K562 (cell line): ENCODE results near the gene C9orf50. TPM values are rescaled to one million over a fixed set of nuclear protein-coding genes. Genes with fewer than 3 reads are reported as not detected.
A peak's percentile ranks its signal among the peaks of the same experiment; 100 is the strongest.

Experiments
- ATF3 ChIP-seq, 2 experiments: fragments of 450-650 bp in 1 of 2; sonication (generic) in 1 of 2; formaldehyde crosslinking in 1 of 2; IDR thresholded peaks in 1 of 2; conservative IDR thresholded peaks in 1 of 2; 2 replicates each; pipeline versions ENCODE4 v1.6.1 to v1.8.1; 2016 to 2023; ENCODE audit warnings: mild to moderate bottlenecking in 2 of 2, moderate library complexity in 2 of 2, inconsistent platforms in 1 of 2, missing genetic modification reagents in 1 of 2
- CLOCK ChIP-seq: fragments of 250-450 bp; sonication (Bioruptor Pico); IDR thresholded peaks from 2 replicates; pipeline ENCODE4 v1.4.0; 2020; ENCODE audit warnings: mild to moderate bottlenecking, moderate library complexity, borderline replicate concordance
- E2F3 ChIP-seq: fragments of 250-450 bp; sonication (Bioruptor Pico); IDR thresholded peaks from 2 replicates; pipeline ENCODE4 v1.4.0; 2020; ENCODE audit warnings: mild to moderate bottlenecking
- FOS ChIP-seq: IDR thresholded peaks from 3 replicates; pipeline ENCODE4 v1.6.1; 2011; ENCODE audit not compliant: insufficient read length; ENCODE audit errors: extremely low read depth
- IRF2 ChIP-seq: sonication (generic); formaldehyde crosslinking; IDR thresholded peaks from 2 replicates; pipeline ENCODE4 v1.8.1; 2022; ENCODE audit warnings: mild to moderate bottlenecking, missing genetic modification reagents
- JUN ChIP-seq, 2 experiments: sonication (generic) in 1 of 2; formaldehyde crosslinking in 1 of 2; IDR thresholded peaks; 2 replicates each; pipeline versions ENCODE4 v1.6.1 to v1.8.0; 2012 to 2022; ENCODE audit warnings: borderline replicate concordance in 2 of 2, mild to moderate bottlenecking in 2 of 2, improper control_type of control experiment in 1 of 2, low read depth in 1 of 2, low read length in 1 of 2, missing genetic modification reagents in 1 of 2
- LARP7 ChIP-seq: fragments of 450-650 bp; IDR thresholded peaks from 2 replicates; pipeline ENCODE4 v1.6.1; 2016
- MTF1 ChIP-seq: fragments of 250-450 bp; sonication (Bioruptor Pico); IDR thresholded peaks from 2 replicates; pipeline ENCODE4 v1.9.0; 2021; ENCODE audit warnings: moderate library complexity, mild to moderate bottlenecking, inconsistent platforms, borderline replicate concordance
- NONO ChIP-seq, 2 experiments: fragments of 200-400 bp in 1 of 2; fragments of 450-650 bp in 1 of 2; formaldehyde crosslinking in 1 of 2; IDR thresholded peaks; 2 replicates each; pipeline ENCODE4 v1.6.1; 2017; ENCODE audit warnings: low read depth in 2 of 2, mild to moderate bottlenecking in 2 of 2, moderate library complexity in 2 of 2, low read length in 1 of 2
- NR2F6 ChIP-seq: fragments of 450-650 bp; formaldehyde crosslinking; IDR thresholded peaks from 2 replicates; pipeline ENCODE4 v1.4.0; 2020; ENCODE audit warnings: mild to moderate bottlenecking
- NR3C1 ChIP-seq: sonication (generic); formaldehyde crosslinking; IDR thresholded peaks from 2 replicates; pipeline ENCODE4 v1.8.1; 2022; ENCODE audit warnings: missing genetic modification reagents
- OTX1 ChIP-seq: fragments of 450-650 bp; formaldehyde crosslinking; IDR thresholded peaks from 2 replicates; pipeline ENCODE4 v1.4.0; 2022; ENCODE audit warnings: mild to moderate bottlenecking
- POLR2G ChIP-seq: fragments of 200-400 bp; formaldehyde crosslinking; IDR thresholded peaks from 2 replicates; pipeline ENCODE4 v1.6.1; 2017; ENCODE audit warnings: low read depth, mild to moderate bottlenecking, antibody characterized with exemption, low read length, moderate library complexity
- RNF2 ChIP-seq: sonication (generic); IDR thresholded peaks from 2 replicates; pipeline ENCODE4 v1.6.1; 2016
- TCF7 ChIP-seq: sonication (generic); IDR thresholded peaks from 2 replicates; pipeline ENCODE4 v1.6.1; 2016; ENCODE audit warnings: antibody characterized with exemption, borderline replicate concordance
- TSHZ1 ChIP-seq: fragments of 250-450 bp; sonication (Bioruptor Pico); IDR thresholded peaks from 2 replicates; pipeline ENCODE4 v1.4.0; 2020; ENCODE audit warnings: mild to moderate bottlenecking, moderate library complexity
- ZBED1 ChIP-seq: IDR thresholded peaks from 2 replicates; pipeline ENCODE4 v1.6.1; 2014
- ZBTB8A ChIP-seq: fragments of 450-650 bp; IDR thresholded peaks from 2 replicates; pipeline ENCODE4 v1.6.1; 2018; ENCODE audit warnings: mild to moderate bottlenecking, moderate library complexity; ENCODE audit not compliant: partially characterized antibody
- ZNF24 ChIP-seq: fragments of 450-650 bp; IDR thresholded peaks from 2 replicates; pipeline ENCODE4 v1.6.1; 2016
- ZNF507 ChIP-seq: conservative IDR thresholded peaks from 2 replicates; pipeline ENCODE4 v1.6.1; 2017; ENCODE audit warnings: missing genetic modification characterization, missing compliant biosample characterization
- ZZZ3 ChIP-seq: fragments of 450-650 bp; IDR thresholded peaks from 2 replicates; pipeline ENCODE4 v1.6.1; 2016; ENCODE audit warnings: antibody characterized with exemption, mild to moderate bottlenecking, moderate library complexity
- polyA plus RNA-seq, 8 experiments: library from polyadenylated mRNA; depleted of rRNA in 4 of 8; stranded (reverse) in 5 of 8; unstranded in 3 of 8; fragments of >200 nt; fragmentation: Nextera tagmentation in 2 of 8; fragmentation: Illumina TruSeq in 1 of 8; extraction: Ambion mirVana in 2 of 8; extraction: Trizol in 1 of 8; gene quantifications; 2 replicates each; pipeline versions ENCODE4 v1.2.1 to v1.2.3, GENCODE V29; 2011 to 2014; ENCODE audit warnings: inconsistent platforms in 1 of 8, missing spikeins in 1 of 8
- total RNA-seq, 7 experiments: library from RNA; depleted of rRNA in 6 of 7; stranded (reverse); fragments of >200 nt in 6 of 7; fragmentation: Illumina TruSeq in 2 of 7; extraction: Trizol in 2 of 7; gene quantifications; 2 replicates each; pipeline versions ENCODE4 v1.2.1 to v1.2.3, GENCODE V29; 2011 to 2021; ENCODE audit warnings: low replicate concordance in 1 of 7

C9orf50 gene
- total and polyA plus RNA-seq, 9 of the 15 experiments (the other 6 are each of a cell fraction or from before 2014, with no cell fraction given): not detected

- TF ChIP-seq NONO (IDR thresholded peaks at IDR 0.05; ENCODE audit: low read depth in 2 of 2, low read length in 1 of 2) (peak in 1 of 2 experiments; percentile 91; a peak in 2 of 4 replicates), ZNF24 (peak; percentile 59; the same call in 1 of the 2 replicates), MTF1 (CRISPR knock-in tag) (no peak), ZZZ3 (no peak), POLR2G (peak; percentile 74), FOS (no peak), IRF2 (no peak), RNF2 (no peak), ZBED1 (no peak), NR2F6 (CRISPR knock-in tag) (peak; percentile 14; the same call in 1 of the 2 replicates), ZBTB8A (no peak), ZNF507 (tag) (no peak), TCF7 (0 out of 2 replicates have a peak, but pooled peaks have one; percentile 24), JUN (IDR thresholded peaks at IDR 0.05; ENCODE audit: borderline replicate concordance, low read depth, low read length) (peak; percentile 21; the same call in 1 of the 2 replicates), JUN (CRISPR knock-in tag; IDR thresholded peaks at IDR 0.05; ENCODE audit: borderline replicate concordance) (no peak), LARP7 (0 out of 2 replicates have a peak, but pooled peaks have one; percentile 24), ATF3 (IDR thresholded peaks at IDR 0.05) (no peak), ATF3 (CRISPR knock-in tag; conservative IDR thresholded peaks at IDR 0.05) (0 out of 2 replicates have a peak, but pooled peaks have one; percentile 28), NR3C1 (CRISPR knock-in tag) (no peak), OTX1 (CRISPR knock-in tag) (no peak), CLOCK (CRISPR knock-in tag) (no peak), TSHZ1 (CRISPR knock-in tag) (no peak), E2F3 (CRISPR knock-in tag) (0 out of 2 replicates have a peak, but pooled peaks have one; percentile 49)
Observed at GRCh38 chr9:129610473-129611306, 10.2 kb downstream of the C9orf50 start (continued).
